SU-DHL-6 (cell line): ENCODE measurements around the gene C2CD2L.
"Not testable (repeated sequence)": the region's sequence is repeated elsewhere in the genome, so short reads cannot be mapped to it uniquely, and the experiment has no call there.

Source experiments
- H2AFZ ChIP-seq: fragments of 200-600 bp; sonication (generic); 2 replicates; pipeline ENCODE4 v1.6.1; 2014; ENCODE audit warnings: low read depth, mild to moderate bottlenecking, moderate library complexity, mixed read lengths, antibody characterized with exemption, low read length; ENCODE audit not compliant: severe bottlenecking
- H3F3A ChIP-seq: fragments of 200-600 bp; shearing (Covaris generic); 2 replicates; pipeline ENCODE4 v1.6.0; 2016; ENCODE audit warnings: antibody characterized with exemption, mild to moderate bottlenecking; ENCODE audit not compliant: insufficient read depth
- H3K27ac ChIP-seq: fragments of 200-600 bp; sonication (generic); 2 replicates; pipeline ENCODE4 v1.5.1; 2016; ENCODE audit warnings: low read depth, mild to moderate bottlenecking, low read length, moderate library complexity, mixed read lengths
- H3K27me3 ChIP-seq: fragments of 200-600 bp; sonication (generic), shearing (Covaris generic); 2 replicates; pipeline ENCODE4 v1.6.0; 2014; ENCODE audit warnings: mild to moderate bottlenecking, low read length
- H3K36me3 ChIP-seq: fragments of 200-600 bp; sonication (generic); 2 replicates; pipeline ENCODE4 v1.6.1; 2014; ENCODE audit warnings: mild to moderate bottlenecking, low read length, mixed read lengths
- H3K4me2 ChIP-seq: fragments of 300-600, 200-600 bp; shearing (Covaris generic), sonication (generic); 2 replicates; pipeline ENCODE4 v1.6.0; 2014; ENCODE audit warnings: low read length, low read depth, mild to moderate bottlenecking; ENCODE audit not compliant: poor library complexity, severe bottlenecking
- H3K4me3 ChIP-seq: fragments of 200-600 bp; sonication (generic); 2 replicates; pipeline ENCODE4 v1.5.1; 2014; ENCODE audit warnings: antibody characterized with exemption, low read length, mild to moderate bottlenecking, mixed read lengths; ENCODE audit not compliant: insufficient read depth, poor library complexity, severe bottlenecking
- H3K79me2 ChIP-seq: fragments of 200-600 bp; sonication (generic); 2 replicates; pipeline ENCODE4 v1.6.1; 2014; ENCODE audit warnings: mild to moderate bottlenecking, low read length, moderate library complexity; ENCODE audit not compliant: insufficient read depth
- H3K9ac ChIP-seq: fragments of 200-600 bp; sonication (generic); 2 replicates; pipeline ENCODE4 v1.7.0; 2014; ENCODE audit warnings: mild to moderate bottlenecking, low read length
- H3K9me2 ChIP-seq: fragments of 200-600 bp; sonication (generic); replicated peaks from 2 replicates; pipeline ENCODE4 v1.6.1; 2014; ENCODE audit warnings: low read length; ENCODE audit not compliant: insufficient read depth
- H3K9me3 ChIP-seq: fragments of 200-600 bp; sonication (generic); 2 replicates; pipeline ENCODE4 v1.6.1; 2014; ENCODE audit warnings: low read length, mixed read lengths; ENCODE audit not compliant: insufficient read depth
- H4K20me1 ChIP-seq: fragments of 200-600 bp; sonication (generic); 2 replicates; pipeline ENCODE4 v1.6.1; 2014; ENCODE audit warnings: low read depth, mild to moderate bottlenecking, antibody characterized with exemption, low read length, moderate library complexity, mixed read lengths
- CTCF ChIP-seq: fragments of 200-600 bp; sonication (generic); IDR thresholded peaks from one replicate; pipeline ENCODE4 v1.5.1; 2017; ENCODE audit warnings: antibody characterized with exemption, mild to moderate bottlenecking, low read length, moderate library complexity; ENCODE audit not compliant: insufficient read depth, poor library complexity, severe bottlenecking
- EZH2phosphoT487 ChIP-seq: fragments of 200-600 bp; sonication (generic), shearing (Covaris generic); conservative IDR thresholded peaks from 2 replicates; pipeline ENCODE4 v1.6.1; 2018; ENCODE audit warnings: mild to moderate bottlenecking, antibody characterized with exemption, low read length, moderate library complexity, mixed read lengths

Gene C2CD2L

GRCh38 chr11:119130662-119131061 is 23.5 kb downstream of the C2CD2L start:
- no peak for TF ChIP-seq CTCF
- no peak for TF ChIP-seq EZH2phosphoT487
- H3K36me3 ChIP-seq: no peaks in the 10 kb centered on the region; the same call in 1 of the 2 replicates

GRCh38 chr11:119134389-119134978 is 27.3 kb downstream of the C2CD2L start:
- no peaks in the 10 kb centered on the region for H3K9me2 ChIP-seq
- TF ChIP-seq CTCF: peak; percentile 57
- TF ChIP-seq EZH2phosphoT487: no peak
- no peaks in the 10 kb centered on the region for H3K27me3 ChIP-seq
- no peak overlapping the region for H3K27ac ChIP-seq
- peaks cover 3% of the 10 kb centered on the region; the same call in 1 of the 2 replicates for H3F3A ChIP-seq
- H3K4me3 ChIP-seq: no peak overlapping the region
- H3K4me2 ChIP-seq: no peak overlapping the region
- H3K9ac ChIP-seq: no peak overlapping the region
- no peaks in the 10 kb centered on the region for H3K9me3 ChIP-seq
- no peak overlapping the region for H2AFZ ChIP-seq
- H4K20me1 ChIP-seq: no peaks in the 10 kb centered on the region
- H3K36me3 ChIP-seq: no peaks in the 10 kb centered on the region; the same call in 1 of the 2 replicates
- no peaks in the 10 kb centered on the region for H3K79me2 ChIP-seq

More at GRCh38 chr11:119130662-119131061, 23.5 kb downstream of the C2CD2L start:
- no peaks in the 10 kb centered on the region for H3K79me2 ChIP-seq
- H3K9me3 ChIP-seq: no peaks in the 10 kb centered on the region
- no peak overlapping the region for H3K4me3 ChIP-seq
- H4K20me1 ChIP-seq: no peaks in the 10 kb centered on the region
- H2AFZ ChIP-seq: no peak overlapping the region
- H3F3A ChIP-seq: no peaks in the 10 kb centered on the region
- H3K4me2 ChIP-seq: no peak overlapping the region
- no peak overlapping the region for H3K9ac ChIP-seq
- H3K27ac ChIP-seq: no peak overlapping the region
- H3K27me3 ChIP-seq: no peaks in the 10 kb centered on the region
- H3K9me2 ChIP-seq: no peaks in the 10 kb centered on the region

- H4K20me1 ChIP-seq, H3K4me3 ChIP-seq, H3K36me3 ChIP-seq, H3K27ac ChIP-seq, H3K4me2 ChIP-seq, H3K79me2 ChIP-seq, H3K27me3 ChIP-seq, H3K9ac ChIP-seq, H3K9me2 ChIP-seq, H3K9me3 ChIP-seq, H3F3A ChIP-seq, H2AFZ ChIP-seq: not testable (repeated sequence)
These were observed 32.1 kb downstream of the C2CD2L start for GRCh38 chr11:119139276-119139675.

GRCh38 chr11:119144825-119145486 is 37.8 kb downstream of the C2CD2L start:
- no peaks in the 10 kb centered on the region for H3K36me3 ChIP-seq
- no peaks in the 10 kb centered on the region for H3F3A ChIP-seq
- H3K9me3 ChIP-seq: no peaks in the 10 kb centered on the region
- no peaks in the 10 kb centered on the region for H3K9me2 ChIP-seq
- no peak overlapping the region for H3K9ac ChIP-seq
- no peak for TF ChIP-seq CTCF
- TF ChIP-seq EZH2phosphoT487: no peak
- H3K27me3 ChIP-seq: no peaks in the 10 kb centered on the region
- H3K4me2 ChIP-seq: no peak overlapping the region
- no peaks in the 10 kb centered on the region for H3K79me2 ChIP-seq
- H4K20me1 ChIP-seq: no peaks in the 10 kb centered on the region
- no peak overlapping the region for H3K27ac ChIP-seq
- H3K4me3 ChIP-seq: no peak overlapping the region
- no peak overlapping the region for H2AFZ ChIP-seq
